H9 (cell line): ENCODE results near the gene DLG2. TPM values are rescaled to one million over a fixed set of nuclear protein-coding genes. Genes with fewer than 3 reads are reported as not detected.

ENCODE experiments used
- DNase-seq: peaks from one replicate; pipeline ENCODE4 v3.0.0-alpha.2; 2017
- H2AFZ ChIP-seq: one replicate; pipeline ENCODE4 v1.6.1; 2013; ENCODE audit warnings: mild to moderate bottlenecking, low read length, control low read depth, moderate library complexity
- H2AK5ac ChIP-seq: 2 replicates; pipeline ENCODE4 v1.6.1; 2013; ENCODE audit warnings: low read length, control low read depth, mixed read lengths; ENCODE audit not compliant: insufficient read length
- H2BK120ac ChIP-seq: one replicate; pipeline ENCODE4 v1.6.1; 2013; ENCODE audit warnings: low read depth, mild to moderate bottlenecking, low read length, control low read depth, inconsistent platforms; ENCODE audit not compliant: poor library complexity, severe bottlenecking
- H2BK12ac ChIP-seq: 2 replicates; pipeline ENCODE4 v1.6.1; 2013; ENCODE audit warnings: low read length, control low read depth, mixed read lengths, low read depth; ENCODE audit not compliant: insufficient read length
- H2BK15ac ChIP-seq: 2 replicates; pipeline ENCODE4 v1.6.1; 2013; ENCODE audit warnings: low read depth, low read length, control low read depth
- H2BK20ac ChIP-seq: one replicate; pipeline ENCODE4 v1.6.1; 2013; ENCODE audit warnings: low read depth, mild to moderate bottlenecking, low read length, control low read depth, inconsistent platforms; ENCODE audit not compliant: poor library complexity, severe bottlenecking
- H2BK5ac ChIP-seq: 2 replicates; pipeline ENCODE4 v1.6.1; 2013; ENCODE audit warnings: low read length, control low read depth, mixed read lengths; ENCODE audit not compliant: insufficient read length
- H3K14ac ChIP-seq: 2 replicates; pipeline ENCODE4 v1.6.1; 2013; ENCODE audit warnings: low read length, control low read depth; ENCODE audit not compliant: insufficient read depth
- H3K18ac ChIP-seq: 2 replicates; pipeline ENCODE4 v1.6.1; 2013; ENCODE audit warnings: low read depth, mild to moderate bottlenecking, mixed read lengths, low read length, control low read depth; ENCODE audit not compliant: insufficient read length
- H3K23ac ChIP-seq: 2 replicates; pipeline ENCODE4 v1.6.1; 2013; ENCODE audit warnings: low read length, control low read depth, mixed read lengths, low read depth; ENCODE audit not compliant: insufficient read length
- H3K23me2 ChIP-seq: 2 replicates; pipeline ENCODE4 v1.6.1; 2013; ENCODE audit warnings: low read depth, mild to moderate bottlenecking, mixed read lengths, low read length, control low read depth; ENCODE audit not compliant: insufficient read length, poor library complexity, severe bottlenecking
- H3K27ac ChIP-seq: 2 replicates; pipeline ENCODE4 v1.5.1; 2013; ENCODE audit warnings: low read length, control low read depth, mixed read lengths, low read depth; ENCODE audit not compliant: insufficient read length
- H3K27me3 ChIP-seq: 2 replicates; pipeline ENCODE4 v1.6.1; 2013; ENCODE audit warnings: low read length, control low read depth, inconsistent platforms; ENCODE audit not compliant: insufficient read depth
- H3K4ac ChIP-seq: 2 replicates; pipeline ENCODE4 v1.6.1; 2013; ENCODE audit warnings: low read depth, mild to moderate bottlenecking, control low read depth, inconsistent platforms, low read length, moderate library complexity
- H3K4me1 ChIP-seq: 2 replicates; pipeline ENCODE4 v1.6.1; 2013; ENCODE audit warnings: low read length, control low read depth, inconsistent platforms; ENCODE audit not compliant: insufficient read depth
- H3K4me2 ChIP-seq: 2 replicates; pipeline ENCODE4 v1.6.1; 2013; ENCODE audit warnings: low read length, control low read depth, mixed read lengths; ENCODE audit not compliant: insufficient read length, insufficient read depth
- H3K56ac ChIP-seq: 2 replicates; pipeline ENCODE4 v1.6.1; 2013; ENCODE audit warnings: low read depth, mild to moderate bottlenecking, mixed read lengths, low read length, control low read depth; ENCODE audit not compliant: insufficient read length
- H3K79me1 ChIP-seq: 2 replicates; pipeline ENCODE4 v1.6.1; 2013; ENCODE audit warnings: low read depth, mild to moderate bottlenecking, moderate library complexity, low read length, control low read depth, inconsistent platforms; ENCODE audit not compliant: insufficient read depth, poor library complexity, severe bottlenecking
- H3K79me2 ChIP-seq: 2 replicates; pipeline ENCODE4 v1.6.1; 2013; ENCODE audit warnings: low read length, control low read depth, inconsistent platforms; ENCODE audit not compliant: insufficient read depth
- H3K9ac ChIP-seq: 2 replicates; pipeline ENCODE4 v1.6.1; 2013; ENCODE audit warnings: low read length, control low read depth, mixed read lengths; ENCODE audit not compliant: insufficient read length; ENCODE audit errors: extremely low read depth
- H3K9me3 ChIP-seq: one replicate; pipeline ENCODE4 v1.6.1; 2013; ENCODE audit warnings: low read depth, low read length, inconsistent platforms; ENCODE audit not compliant: control insufficient read depth
- H3T11ph ChIP-seq: one replicate; pipeline ENCODE4 v1.6.1; 2013; ENCODE audit warnings: mild to moderate bottlenecking, low read length, control low read depth, inconsistent platforms
- H4K20me1 ChIP-seq: one replicate; pipeline ENCODE4 v1.6.1; 2013; ENCODE audit not compliant: control insufficient read depth, insufficient read length, insufficient read depth
- H4K5ac ChIP-seq: 2 replicates; pipeline ENCODE4 v1.6.1; 2013; ENCODE audit warnings: low read depth, mild to moderate bottlenecking, mixed read lengths, low read length, control low read depth; ENCODE audit not compliant: insufficient read length
- H4K8ac ChIP-seq: replicated peaks from 2 replicates; pipeline ENCODE4 v1.6.1; 2013; ENCODE audit warnings: low read length, control low read depth, mixed read lengths, low read depth; ENCODE audit not compliant: insufficient read length
- H4K91ac ChIP-seq: 2 replicates; pipeline ENCODE4 v1.6.1; 2013; ENCODE audit warnings: low read depth, mild to moderate bottlenecking, moderate library complexity, mixed read lengths, low read length, control low read depth; ENCODE audit not compliant: insufficient read length
- H3K27ac Mint-ChIP-seq, 3 experiments: 2 replicates in 2 of 3; 3 replicates in 1 of 3; pipeline ENCODE4 v1.8.0; 2020 to 2021; ENCODE audit warnings: mixed read lengths in 3 of 3, mild to moderate bottlenecking in 1 of 3, moderate library complexity in 1 of 3
- H3K27me3 Mint-ChIP-seq: 2 replicates; pipeline ENCODE4 v1.8.0; 2021; ENCODE audit warnings: low read depth, mild to moderate bottlenecking, moderate library complexity, mixed read lengths
- H3K36me3 Mint-ChIP-seq, 3 experiments: 2 replicates in 2 of 3; 3 replicates in 1 of 3; pipeline ENCODE4 v1.8.0; 2020 to 2021; ENCODE audit warnings: low read depth in 3 of 3, mixed read lengths in 3 of 3; ENCODE audit not compliant: insufficient read depth in 1 of 3
- H3K4me1 Mint-ChIP-seq, 2 experiments: 2 replicates each; pipeline ENCODE4 v1.8.0; 2020; ENCODE audit warnings: mixed read lengths in 2 of 2
- H3K4me3 Mint-ChIP-seq, 2 experiments: 2 replicates in 1 of 2; 3 replicates in 1 of 2; pipeline ENCODE4 v1.8.0; 2020 to 2021; ENCODE audit warnings: mild to moderate bottlenecking in 2 of 2, mixed read lengths in 2 of 2, moderate library complexity in 1 of 2
- H3K9me3 Mint-ChIP-seq, 2 experiments: 2 replicates in 1 of 2; 3 replicates in 1 of 2; pipeline ENCODE4 v1.8.0; 2020; ENCODE audit warnings: mild to moderate bottlenecking in 2 of 2, mixed read lengths in 2 of 2, moderate library complexity in 1 of 2
- WGBS: extraction: QIAGEN DNeasy Blood & Tissue Kit; methylation state at CpG from one replicate; pipeline ENCODE4 v1.1.7; 2013; ENCODE audit warnings: missing lambda C conversion rate, low lambda C conversion rate, mixed read lengths; ENCODE audit not compliant: insufficient read length; ENCODE audit errors: extremely low coverage; 5-methylcytosine and 5-hydroxymethylcytosine counted together
- total RNA-seq: library from RNA; stranded (reverse); gene quantifications from 2 replicates; pipeline ENCODE4 v1.2.1, GENCODE V29; 2021
- TF ChIP-seq, protein P1 (sequence below): fragments of 200-600 bp; sonication (generic); conservative IDR thresholded peaks from 3 replicates; pipeline ENCODE4 v1.8.0; 2021; ENCODE audit warnings: antibody characterized with exemption, mild to moderate bottlenecking

Gene DLG2
- total RNA-seq, 1 experiment from 2014 or later, result 8.0 TPM

DNA sequence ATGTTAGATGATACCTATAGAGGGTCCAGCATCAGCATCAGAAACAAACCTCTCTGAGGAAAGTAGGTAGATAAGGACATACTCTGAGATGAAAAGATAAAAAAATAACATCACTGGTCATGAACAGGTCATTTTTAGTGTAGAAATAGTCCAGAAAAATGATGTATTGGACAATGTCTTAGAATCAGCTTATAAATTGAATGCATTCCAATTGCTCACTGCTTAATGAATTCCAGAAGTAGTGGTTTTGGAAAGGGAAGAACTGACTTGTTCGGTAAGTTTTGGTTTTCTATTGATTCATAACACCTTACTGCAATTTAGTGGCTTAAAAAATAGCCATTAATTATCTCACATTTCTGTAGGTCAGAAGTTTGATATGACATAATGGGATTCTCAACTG, 1411.5 kb downstream of the DLG2 start:
- Histone ChIP-seq H3T11ph (no peak overlapping the region), H2AK5ac (no peak overlapping the region), H3K27me3 (no peaks in the 10 kb centered on the region), H4K5ac (no peak overlapping the region), H3K23me2 (no peaks in the 10 kb centered on the region), H3K4me2 (no peak overlapping the region), H3K79me1 (no peaks in the 10 kb centered on the region), H3K27ac (no peak overlapping the region), H4K8ac (no peak overlapping the region), H4K91ac (no peak overlapping the region), H3K9me3 (no peaks in the 10 kb centered on the region), H2BK15ac (no peak overlapping the region), H3K79me2 (no peaks in the 10 kb centered on the region), H2BK20ac (no peak overlapping the region), H3K56ac (no peak overlapping the region), H3K4ac (no peak overlapping the region), H2AFZ (no peak overlapping the region), H3K14ac (no peak overlapping the region), H2BK12ac (no peak overlapping the region), H3K23ac (no peak overlapping the region), H2BK120ac (no peak overlapping the region), H4K20me1 (no peaks in the 10 kb centered on the region), H2BK5ac (no peak overlapping the region), H3K9ac (no peak overlapping the region), H3K18ac (no peak overlapping the region), H3K4me1 (no peaks in the 10 kb centered on the region)
- Mint-ChIP-seq H3K4me1 (no peaks in the 10 kb centered on the region), H3K36me3 (no peaks in the 10 kb centered on the region), H3K4me3 (no peak overlapping the region), H3K9me3 (no peaks in the 10 kb centered on the region), H3K27me3 (no peaks in the 10 kb centered on the region), H3K27ac (no peak overlapping the region)
- TF ChIP-seq, protein P1, sequence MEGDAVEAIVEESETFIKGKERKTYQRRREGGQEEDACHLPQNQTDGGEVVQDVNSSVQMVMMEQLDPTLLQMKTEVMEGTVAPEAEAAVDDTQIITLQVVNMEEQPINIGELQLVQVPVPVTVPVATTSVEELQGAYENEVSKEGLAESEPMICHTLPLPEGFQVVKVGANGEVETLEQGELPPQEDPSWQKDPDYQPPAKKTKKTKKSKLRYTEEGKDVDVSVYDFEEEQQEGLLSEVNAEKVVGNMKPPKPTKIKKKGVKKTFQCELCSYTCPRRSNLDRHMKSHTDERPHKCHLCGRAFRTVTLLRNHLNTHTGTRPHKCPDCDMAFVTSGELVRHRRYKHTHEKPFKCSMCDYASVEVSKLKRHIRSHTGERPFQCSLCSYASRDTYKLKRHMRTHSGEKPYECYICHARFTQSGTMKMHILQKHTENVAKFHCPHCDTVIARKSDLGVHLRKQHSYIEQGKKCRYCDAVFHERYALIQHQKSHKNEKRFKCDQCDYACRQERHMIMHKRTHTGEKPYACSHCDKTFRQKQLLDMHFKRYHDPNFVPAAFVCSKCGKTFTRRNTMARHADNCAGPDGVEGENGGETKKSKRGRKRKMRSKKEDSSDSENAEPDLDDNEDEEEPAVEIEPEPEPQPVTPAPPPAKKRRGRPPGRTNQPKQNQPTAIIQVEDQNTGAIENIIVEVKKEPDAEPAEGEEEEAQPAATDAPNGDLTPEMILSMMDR, result no peak
- no peak for DNase-seq
- no CpG with 5 or more reads among the region's 1 CpG for WGBS
